K562 (cell line): ENCODE data around the gene DCP2. TPM values are rescaled to one million over a fixed set of nuclear protein-coding genes. Genes with fewer than 3 reads are reported as not detected.

Experiments used
- CBX1 ChIP-seq: sonication (generic); IDR thresholded peaks from 2 replicates; pipeline ENCODE4 v1.6.1; 2016; ENCODE audit warnings: antibody characterized with exemption, low read depth, mild to moderate bottlenecking
- HDAC2 ChIP-seq: fragments of 450-650 bp; IDR thresholded peaks from 2 replicates; pipeline ENCODE4 v1.6.1; 2016; ENCODE audit warnings: mild to moderate bottlenecking
- KDM4B ChIP-seq, 2 experiments: fragments of 450-650 bp in 1 of 2; sonication (generic) in 1 of 2; IDR thresholded peaks; 2 replicates each; pipeline ENCODE4 v1.6.1; 2016 to 2017; ENCODE audit warnings: borderline replicate concordance in 2 of 2, antibody characterized with exemption in 1 of 2, low read depth in 1 of 2, mild to moderate bottlenecking in 1 of 2
- L3MBTL2 ChIP-seq: fragments of 450-650 bp; IDR thresholded peaks from 2 replicates; pipeline ENCODE4 v1.6.1; 2016; ENCODE audit warnings: mild to moderate bottlenecking, moderate library complexity
- MBD2 ChIP-seq: sonication (generic); IDR thresholded peaks from 2 replicates; pipeline ENCODE4 v1.6.1; 2016; ENCODE audit warnings: low read depth, borderline replicate concordance
- MEIS2 ChIP-seq: fragments of 450-650 bp; IDR thresholded peaks from 2 replicates; pipeline ENCODE4 v1.6.1; 2014; ENCODE audit warnings: mild to moderate bottlenecking; ENCODE audit not compliant: partially characterized antibody
- MTA3 ChIP-seq: fragments of 450-650 bp; formaldehyde crosslinking; IDR thresholded peaks from 2 replicates; pipeline ENCODE4 v1.6.1; 2017; ENCODE audit warnings: mild to moderate bottlenecking, borderline replicate concordance
- MXI1 ChIP-seq: IDR thresholded peaks from 2 replicates; pipeline ENCODE4 v1.6.1; 2011; ENCODE audit warnings: low read depth, mild to moderate bottlenecking, improper control_type of control experiment, low read length
- MYBL2 ChIP-seq, 2 experiments: fragments of 450-650 bp in 1 of 2; sonication (generic) in 1 of 2; formaldehyde crosslinking in 1 of 2; IDR thresholded peaks; 2 replicates each; pipeline versions ENCODE4 v1.6.1 to v1.8.1; 2017 to 2022; ENCODE audit warnings: borderline replicate concordance in 1 of 2, inconsistent platforms in 1 of 2, low read depth in 1 of 2, mild to moderate bottlenecking in 1 of 2, missing genetic modification reagents in 1 of 2, moderate library complexity in 1 of 2
- NFIC ChIP-seq: fragments of 450-650 bp; IDR thresholded peaks from 2 replicates; pipeline ENCODE4 v1.6.1; 2017; ENCODE audit warnings: mild to moderate bottlenecking, inconsistent platforms
- RB1 ChIP-seq: fragments of 450-650 bp; IDR thresholded peaks from 2 replicates; pipeline ENCODE4 v1.6.1; 2017; ENCODE audit warnings: low read depth, mild to moderate bottlenecking
- SP1 ChIP-seq: sonication (generic); formaldehyde crosslinking; IDR thresholded peaks from 2 replicates; pipeline ENCODE4 v1.8.1; 2022; ENCODE audit warnings: mild to moderate bottlenecking, missing genetic modification reagents
- SP2 ChIP-seq: IDR thresholded peaks from 2 replicates; pipeline ENCODE4 v1.6.1; 2011; ENCODE audit warnings: mild to moderate bottlenecking, low read depth, low read length, moderate library complexity; ENCODE audit not compliant: poor library complexity, severe bottlenecking; ENCODE audit errors: extremely low read depth
- ZC3H11A ChIP-seq: IDR thresholded peaks from 2 replicates; pipeline ENCODE4 v1.6.1; 2012; ENCODE audit warnings: low read depth, low read length, improper control_type of control experiment
- polyA plus RNA-seq, 8 experiments: library from polyadenylated mRNA; depleted of rRNA in 4 of 8; stranded (reverse) in 5 of 8; unstranded in 3 of 8; fragments of >200 nt; fragmentation: Nextera tagmentation in 2 of 8; fragmentation: Illumina TruSeq in 1 of 8; extraction: Ambion mirVana in 2 of 8; extraction: Trizol in 1 of 8; gene quantifications; 2 replicates each; pipeline versions ENCODE4 v1.2.1 to v1.2.3, GENCODE V29; 2011 to 2014; ENCODE audit warnings: inconsistent platforms in 1 of 8, missing spikeins in 1 of 8
- total RNA-seq, 7 experiments: library from RNA; depleted of rRNA in 6 of 7; stranded (reverse); fragments of >200 nt in 6 of 7; fragmentation: Illumina TruSeq in 2 of 7; extraction: Trizol in 2 of 7; gene quantifications; 2 replicates each; pipeline versions ENCODE4 v1.2.1 to v1.2.3, GENCODE V29; 2011 to 2021; ENCODE audit warnings: low replicate concordance in 1 of 7
- TF ChIP-seq, protein P1 (sequence below): sonication (generic); formaldehyde crosslinking; IDR thresholded peaks from 2 replicates; pipeline ENCODE4 v1.8.0; 2022; ENCODE audit warnings: mild to moderate bottlenecking, low read depth, missing genetic modification reagents
- TF ChIP-seq, protein P2 (sequence below): conservative IDR thresholded peaks from 2 replicates; pipeline ENCODE4 v1.6.1; 2011; ENCODE audit warnings: low read depth, mild to moderate bottlenecking, low read length; ENCODE audit not compliant: control insufficient read depth
- TF ChIP-seq, protein P3 (sequence below), 2 experiments: IDR thresholded peaks; 2 replicates each; pipeline ENCODE4 v1.6.1; 2011; ENCODE audit warnings: borderline replicate concordance in 1 of 2, control low read depth in 1 of 2, low read depth in 1 of 2, low read length in 1 of 2, mild to moderate bottlenecking in 1 of 2, mixed read lengths in 1 of 2, moderate library complexity in 1 of 2; ENCODE audit not compliant: insufficient read depth in 1 of 2, insufficient read length in 1 of 2, poor library complexity in 1 of 2, severe bottlenecking in 1 of 2; ENCODE audit errors: extremely low read depth in 1 of 2
- TF ChIP-seq, protein P4 (sequence below), 3 experiments: fragments of 200-800 bp in 1 of 3; fragments of 250-450 bp in 1 of 3; fragments of 450-650 bp in 1 of 3; sonication (Bioruptor Pico) in 1 of 3; sonication (Bioruptor generic) in 1 of 3; formaldehyde crosslinking in 1 of 3; IDR thresholded peaks; 2 replicates each; pipeline versions ENCODE4 v1.6.1 to v1.8.0; 2016 to 2022; ENCODE audit warnings: mild to moderate bottlenecking in 2 of 3, missing genetic modification characterization in 2 of 3, missing compliant biosample characterization in 1 of 3, moderate library complexity in 1 of 3

DCP2 gene
- total and polyA plus RNA-seq, 9 of the 15 experiments (the other 6 are each of a cell fraction or from before 2014, with no cell fraction given): 25.9 to 109 (median 46.7) TPM

DNA sequence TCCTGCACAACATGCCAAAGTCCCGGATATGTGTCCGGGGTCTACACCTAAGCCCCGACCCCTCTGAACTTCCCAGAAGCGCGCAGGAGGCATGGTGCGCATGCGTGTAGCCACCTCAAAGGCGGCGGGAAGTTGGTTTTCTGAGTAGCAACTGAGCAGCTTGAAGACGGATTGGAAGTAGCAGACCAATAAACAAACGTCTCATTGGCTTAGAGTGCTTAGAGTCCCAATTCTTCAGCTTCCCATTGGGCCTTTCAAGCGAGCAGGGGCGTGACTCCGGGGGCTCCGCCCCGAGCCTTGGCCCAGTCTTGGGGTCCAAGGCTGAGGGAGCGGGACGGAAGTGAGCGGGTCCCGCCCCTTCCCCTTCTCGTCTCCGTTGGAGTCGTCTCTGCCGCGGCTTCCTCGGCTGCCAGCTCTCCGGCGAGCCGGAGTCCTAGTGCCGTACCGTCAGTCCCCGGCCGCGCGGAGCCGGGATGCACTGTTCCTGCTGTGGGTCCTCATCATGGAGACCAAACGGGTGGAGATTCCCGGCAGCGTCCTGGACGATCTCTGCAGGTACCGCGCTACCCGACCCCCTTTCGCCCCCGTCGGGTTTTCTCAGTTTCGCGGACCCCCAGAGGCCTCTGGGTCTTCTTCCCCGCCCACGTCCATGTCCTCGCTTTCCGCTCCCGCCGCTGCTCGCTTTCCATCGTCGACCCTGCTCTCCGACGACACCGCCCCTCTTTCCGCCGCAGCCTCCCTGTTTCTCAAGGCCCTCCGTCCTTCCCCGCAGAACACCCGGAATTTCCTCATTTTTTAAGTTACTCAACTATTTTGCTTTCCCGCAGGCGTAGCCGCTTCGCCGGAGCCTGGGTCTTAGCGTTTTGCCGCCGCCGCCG is at the start of gene DCP2 (continued):
- TF ChIP-seq MYBL2 (IDR thresholded peaks at IDR 0.05; ENCODE audit: low read depth) (peak; percentile 92), MYBL2 (CRISPR knock-in tag; IDR thresholded peaks at IDR 0.05; ENCODE audit: borderline replicate concordance) (no peak), CBX1 (0 out of 2 replicates have a peak, but pooled peaks have one; percentile 27), RB1 (peak; percentile 61), KDM4B (IDR thresholded peaks at IDR 0.05; ENCODE audit: borderline replicate concordance in 2 of 2, low read depth in 1 of 2) (peak in 1 of 2 experiments; percentile 61; a peak in 1 of 4 replicates), SP2 (no peak), MEIS2 (peak; percentile 85), SP1 (CRISPR knock-in tag) (peak; percentile 91), NFIC (peak; percentile 68), ZC3H11A (no peak), MBD2 (peak; percentile 96), HDAC2 (no peak), MXI1 (no peak; the same call in 1 of the 2 replicates), MTA3 (peak; percentile 84; the same call in 1 of the 2 replicates), L3MBTL2 (peak; percentile 97)
- TF ChIP-seq, protein P1, sequence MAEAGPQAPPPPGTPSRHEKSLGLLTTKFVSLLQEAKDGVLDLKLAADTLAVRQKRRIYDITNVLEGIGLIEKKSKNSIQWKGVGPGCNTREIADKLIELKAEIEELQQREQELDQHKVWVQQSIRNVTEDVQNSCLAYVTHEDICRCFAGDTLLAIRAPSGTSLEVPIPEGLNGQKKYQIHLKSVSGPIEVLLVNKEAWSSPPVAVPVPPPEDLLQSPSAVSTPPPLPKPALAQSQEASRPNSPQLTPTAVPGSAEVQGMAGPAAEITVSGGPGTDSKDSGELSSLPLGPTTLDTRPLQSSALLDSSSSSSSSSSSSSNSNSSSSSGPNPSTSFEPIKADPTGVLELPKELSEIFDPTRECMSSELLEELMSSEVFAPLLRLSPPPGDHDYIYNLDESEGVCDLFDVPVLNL (CRISPR knock-in tag): peak; percentile 95
- TF ChIP-seq, protein P2, sequence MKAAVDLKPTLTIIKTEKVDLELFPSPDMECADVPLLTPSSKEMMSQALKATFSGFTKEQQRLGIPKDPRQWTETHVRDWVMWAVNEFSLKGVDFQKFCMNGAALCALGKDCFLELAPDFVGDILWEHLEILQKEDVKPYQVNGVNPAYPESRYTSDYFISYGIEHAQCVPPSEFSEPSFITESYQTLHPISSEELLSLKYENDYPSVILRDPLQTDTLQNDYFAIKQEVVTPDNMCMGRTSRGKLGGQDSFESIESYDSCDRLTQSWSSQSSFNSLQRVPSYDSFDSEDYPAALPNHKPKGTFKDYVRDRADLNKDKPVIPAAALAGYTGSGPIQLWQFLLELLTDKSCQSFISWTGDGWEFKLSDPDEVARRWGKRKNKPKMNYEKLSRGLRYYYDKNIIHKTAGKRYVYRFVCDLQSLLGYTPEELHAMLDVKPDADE: peak; percentile 73
- TF ChIP-seq, protein P3, sequence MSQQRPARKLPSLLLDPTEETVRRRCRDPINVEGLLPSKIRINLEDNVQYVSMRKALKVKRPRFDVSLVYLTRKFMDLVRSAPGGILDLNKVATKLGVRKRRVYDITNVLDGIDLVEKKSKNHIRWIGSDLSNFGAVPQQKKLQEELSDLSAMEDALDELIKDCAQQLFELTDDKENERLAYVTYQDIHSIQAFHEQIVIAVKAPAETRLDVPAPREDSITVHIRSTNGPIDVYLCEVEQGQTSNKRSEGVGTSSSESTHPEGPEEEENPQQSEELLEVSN (IDR thresholded peaks at IDR 0.05; ENCODE audit: borderline replicate concordance in 1 of 2, extremely low read depth in 1 of 2, insufficient read depth in 1 of 2, insufficient read length in 1 of 2, low read depth in 1 of 2, low read length in 1 of 2, poor library complexity in 1 of 2, severe bottlenecking in 1 of 2): peak; percentile 95 to 99
- TF ChIP-seq, protein P4, sequence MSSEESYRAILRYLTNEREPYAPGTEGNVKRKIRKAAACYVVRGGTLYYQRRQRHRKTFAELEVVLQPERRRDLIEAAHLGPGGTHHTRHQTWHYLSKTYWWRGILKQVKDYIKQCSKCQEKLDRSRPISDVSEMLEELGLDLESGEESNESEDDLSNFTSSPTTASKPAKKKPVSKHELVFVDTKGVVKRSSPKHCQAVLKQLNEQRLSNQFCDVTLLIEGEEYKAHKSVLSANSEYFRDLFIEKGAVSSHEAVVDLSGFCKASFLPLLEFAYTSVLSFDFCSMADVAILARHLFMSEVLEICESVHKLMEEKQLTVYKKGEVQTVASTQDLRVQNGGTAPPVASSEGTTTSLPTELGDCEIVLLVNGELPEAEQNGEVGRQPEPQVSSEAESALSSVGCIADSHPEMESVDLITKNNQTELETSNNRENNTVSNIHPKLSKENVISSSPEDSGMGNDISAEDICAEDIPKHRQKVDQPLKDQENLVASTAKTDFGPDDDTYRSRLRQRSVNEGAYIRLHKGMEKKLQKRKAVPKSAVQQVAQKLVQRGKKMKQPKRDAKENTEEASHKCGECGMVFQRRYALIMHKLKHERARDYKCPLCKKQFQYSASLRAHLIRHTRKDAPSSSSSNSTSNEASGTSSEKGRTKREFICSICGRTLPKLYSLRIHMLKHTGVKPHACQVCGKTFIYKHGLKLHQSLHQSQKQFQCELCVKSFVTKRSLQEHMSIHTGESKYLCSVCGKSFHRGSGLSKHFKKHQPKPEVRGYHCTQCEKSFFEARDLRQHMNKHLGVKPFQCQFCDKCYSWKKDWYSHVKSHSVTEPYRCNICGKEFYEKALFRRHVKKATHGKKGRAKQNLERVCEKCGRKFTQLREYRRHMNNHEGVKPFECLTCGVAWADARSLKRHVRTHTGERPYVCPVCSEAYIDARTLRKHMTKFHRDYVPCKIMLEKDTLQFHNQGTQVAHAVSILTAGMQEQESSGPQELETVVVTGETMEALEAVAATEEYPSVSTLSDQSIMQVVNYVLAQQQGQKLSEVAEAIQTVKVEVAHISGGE (CRISPR knock-in tag; IDR thresholded peaks at IDR 0.05): 0 out of 6 replicates have a peak, but pooled peaks of 1 of the 3 experiments have one; percentile 43
